Measurements from ENCODE around the gene CAMTA1.

The CAMTA1 gene

DNA sequence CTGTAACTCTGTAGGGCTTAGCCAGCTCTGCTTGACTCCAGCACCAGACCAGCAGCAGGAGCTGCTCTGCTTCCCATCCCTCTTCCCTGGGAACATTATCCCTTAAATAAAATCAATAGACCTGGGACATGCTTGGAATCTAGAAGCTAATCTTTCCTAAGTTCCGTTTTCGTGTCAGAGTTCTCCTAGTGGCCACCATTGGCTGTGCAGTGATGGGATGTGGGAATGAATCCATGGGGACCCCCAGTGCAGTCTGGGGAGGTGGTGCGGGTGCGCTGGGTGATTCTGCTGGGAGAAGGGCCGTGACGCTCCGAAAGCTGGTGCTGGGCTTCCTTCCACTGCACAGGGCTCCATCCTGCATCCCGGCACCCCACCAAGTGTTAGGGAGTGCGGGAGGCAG, 202.7 kb downstream of the CAMTA1 start:
- DNase-seq = no peak

- no peak for DNase-seq
These were observed 203.5 kb downstream of the CAMTA1 start for GRCh38 chr1:6988796-6989195.

DNA sequence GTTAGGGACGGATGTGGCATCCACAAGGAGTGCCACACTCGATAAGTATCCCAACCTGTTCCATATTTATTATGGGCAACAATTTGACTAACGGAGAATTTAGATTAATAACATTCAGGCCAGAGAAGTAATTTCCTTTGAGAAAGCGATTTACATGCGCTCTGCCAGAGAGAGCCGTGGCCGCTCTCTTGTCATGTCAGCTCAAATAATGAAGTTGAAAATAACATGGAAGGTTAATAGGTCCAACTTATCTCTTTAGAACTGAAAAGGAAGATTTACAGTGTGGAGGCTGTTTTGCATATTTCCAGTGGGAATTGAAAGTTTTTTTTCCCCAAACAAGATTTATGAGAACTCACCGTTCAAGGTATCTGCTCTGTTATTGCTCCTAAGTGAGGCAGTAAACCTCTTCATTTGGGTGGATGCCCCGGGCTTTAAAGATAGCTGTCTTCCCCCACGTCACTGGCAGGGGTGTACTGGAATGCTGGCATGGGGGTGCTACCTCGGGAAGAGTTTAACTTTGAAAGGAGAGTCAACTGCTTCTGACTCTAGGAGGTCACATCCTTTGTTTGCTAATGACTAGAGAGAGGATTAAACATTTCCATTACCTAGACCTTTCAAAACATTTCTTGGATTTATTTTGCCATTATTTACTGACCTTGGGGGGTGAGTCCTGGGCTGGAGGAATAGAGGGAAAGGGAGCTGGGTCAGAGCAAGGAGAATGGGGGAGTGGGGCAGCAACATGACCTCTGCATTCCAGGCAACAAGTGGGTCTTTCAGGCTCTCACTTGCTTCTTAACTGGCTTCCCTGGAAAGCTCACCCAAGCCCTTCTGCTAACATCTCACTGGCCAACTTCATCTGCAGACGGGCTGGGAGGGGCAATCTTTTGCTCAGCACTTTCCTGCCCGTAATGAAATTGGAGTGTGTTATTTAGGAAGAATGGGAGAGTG, 204.2 kb downstream of the CAMTA1 start:
- no peak for DNase-seq

GRCh38 chr1:6991266-6991665, 206.0 kb downstream of the CAMTA1 start:
- no peak for DNase-seq

- no peak for DNase-seq
These were observed 210.5 kb downstream of the CAMTA1 start for GRCh38 chr1:6995789-6996188.

DNA sequence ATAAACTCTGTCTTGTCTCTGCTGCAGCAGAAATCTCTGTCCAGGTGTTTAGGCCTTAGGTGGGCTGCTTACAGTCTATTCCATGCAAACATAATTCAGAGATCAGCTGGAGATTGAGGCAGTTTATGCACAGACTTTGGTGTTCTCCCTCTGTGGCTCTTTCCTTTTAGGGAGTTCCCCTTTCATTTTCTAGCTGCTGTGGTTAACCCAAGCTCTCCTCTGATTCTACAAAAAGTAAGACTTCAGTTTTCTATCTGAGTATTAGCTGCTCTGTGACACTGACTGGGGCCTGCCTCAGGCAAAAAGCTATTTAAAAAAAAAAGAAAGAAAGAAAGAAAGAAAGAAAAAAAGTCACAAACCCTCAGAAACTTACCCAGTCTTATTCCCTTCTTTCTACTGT, 211.1 kb downstream of the CAMTA1 start:
- no peak for DNase-seq

- DNase-seq = no peak
These were observed 211.6 kb downstream of the CAMTA1 start for GRCh38 chr1:6996866-6997265.

GRCh38 chr1:6998267-6998666, 213.0 kb downstream of the CAMTA1 start:
- no peak for DNase-seq

DNA sequence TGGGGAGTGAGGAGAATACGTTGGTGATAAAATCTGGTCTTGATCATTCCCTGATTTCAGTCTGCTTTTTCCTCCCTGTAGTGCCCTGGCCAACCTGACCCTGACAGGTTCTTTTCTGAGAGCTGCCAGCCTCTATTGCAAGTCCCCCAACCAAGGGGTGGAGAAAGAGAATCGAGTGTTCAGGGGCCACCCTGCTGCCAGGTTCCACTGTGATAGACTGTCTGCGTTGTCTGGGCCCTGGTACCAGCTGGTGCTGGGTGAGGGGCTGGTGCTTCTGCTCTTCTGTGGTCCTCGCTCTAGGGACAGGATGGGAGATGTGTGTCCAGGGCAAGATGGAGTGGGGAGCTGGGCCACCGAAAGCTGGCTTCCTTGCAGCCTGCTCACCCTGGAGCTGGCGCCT, 214.6 kb downstream of the CAMTA1 start:
- no peak for DNase-seq

DNA sequence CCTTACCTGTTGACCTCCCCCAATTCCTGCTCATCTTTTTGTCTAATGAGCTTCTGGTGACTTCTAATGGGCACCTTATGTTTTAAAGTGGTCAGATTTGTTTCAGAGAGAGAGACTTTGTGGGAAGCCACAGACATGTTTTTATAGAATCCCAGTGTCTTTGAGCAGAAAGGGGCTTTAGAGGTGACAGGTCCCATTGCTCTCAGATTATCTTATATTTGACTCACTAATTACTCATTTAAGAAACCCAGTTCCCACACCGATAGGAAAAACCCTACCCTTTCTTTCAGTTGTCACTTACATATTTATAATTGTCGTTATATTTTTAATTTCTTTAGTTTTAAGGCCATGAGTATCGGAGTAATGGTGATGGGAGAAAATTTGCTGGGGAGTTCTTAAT, 215.5 kb downstream of the CAMTA1 start:
- DNase-seq = no peak

GRCh38 chr1:7002728-7003127, 217.5 kb downstream of the CAMTA1 start:
- DNase-seq = no peak

DNA sequence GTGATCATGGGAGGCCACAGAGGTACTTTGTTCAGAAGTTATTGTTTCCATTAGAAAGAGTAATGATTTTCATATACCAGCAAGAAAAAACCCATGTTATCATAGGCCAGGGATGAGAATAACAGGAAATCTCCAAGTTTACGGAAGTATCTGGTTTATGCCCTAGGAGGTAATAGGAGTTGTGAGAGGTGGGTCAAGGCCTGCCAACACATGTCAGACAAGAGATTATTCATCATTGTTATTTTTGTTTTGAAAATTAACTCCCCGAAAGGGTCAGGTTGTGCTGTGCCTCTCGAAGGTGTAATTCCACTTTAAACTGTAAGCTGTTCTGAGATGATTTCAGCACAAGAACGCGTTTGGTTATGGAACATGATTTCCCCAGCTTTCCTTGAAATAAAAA, 218.4 kb downstream of the CAMTA1 start:
- DNase-seq = no peak

DNA sequence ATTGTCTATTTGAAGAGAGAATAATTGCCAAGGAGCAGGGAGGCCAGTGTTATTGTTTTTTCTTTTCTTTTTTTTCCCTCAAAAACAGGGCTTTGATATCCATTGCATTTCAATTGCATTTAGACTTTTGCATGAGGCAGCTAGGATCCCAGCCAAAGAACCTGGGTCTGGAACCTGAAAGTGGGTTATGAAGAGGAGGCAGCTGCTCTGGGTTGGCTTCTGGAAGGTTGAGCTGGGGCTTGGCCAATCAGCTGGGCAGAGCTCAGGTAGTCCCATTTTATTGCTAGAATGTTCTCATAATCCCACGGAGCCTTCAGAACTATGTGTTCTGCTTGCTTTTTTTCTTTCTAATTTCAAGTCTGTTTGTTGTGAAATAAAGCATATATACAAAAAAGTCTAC, 218.9 kb downstream of the CAMTA1 start:
- no peak for DNase-seq

DNA sequence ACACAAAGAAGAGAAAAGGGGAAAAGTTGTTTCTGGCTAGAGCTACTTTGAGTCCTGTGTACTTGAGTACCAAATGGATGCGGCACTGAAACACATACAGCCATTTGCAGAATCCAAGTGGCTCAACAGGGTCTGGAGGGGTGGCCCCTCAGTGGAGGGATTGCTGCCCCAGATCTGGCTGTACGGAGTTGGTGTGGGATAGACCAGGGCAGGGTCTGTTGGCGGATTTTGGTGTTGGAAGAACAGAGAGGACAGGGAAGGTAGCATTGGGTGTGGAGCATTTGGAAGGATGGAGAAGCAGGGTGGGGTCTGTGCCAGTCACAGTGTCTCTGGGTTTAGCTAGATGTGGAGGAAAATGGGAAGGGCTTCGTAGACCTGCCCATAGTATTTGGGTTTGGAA, 220.5 kb downstream of the CAMTA1 start:
- no peak for DNase-seq

GRCh38 chr1:7006996-7007871, 222.0 kb downstream of the CAMTA1 start:
- no peak for DNase-seq

DNA sequence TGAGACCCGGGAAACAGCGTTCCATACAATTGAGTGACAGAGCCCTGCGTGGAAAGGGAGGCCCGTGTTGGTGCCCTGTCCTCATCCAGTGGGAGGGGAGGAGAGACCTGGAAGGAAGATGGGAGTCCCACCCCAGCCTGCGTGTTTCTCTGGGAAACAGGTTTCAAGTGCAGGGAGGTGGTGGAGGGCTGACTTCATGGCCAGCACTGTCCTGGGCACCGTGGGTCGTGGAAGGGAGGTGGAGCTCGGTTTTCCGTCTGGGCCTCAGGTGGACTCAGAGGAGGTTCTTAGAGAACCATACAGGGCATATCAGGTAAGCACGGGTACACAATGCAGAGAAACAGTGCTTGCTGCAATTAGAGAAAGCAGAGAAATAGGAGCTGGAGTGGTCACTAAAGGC, 222.6 kb downstream of the CAMTA1 start:
- DNase-seq = no peak

DNA sequence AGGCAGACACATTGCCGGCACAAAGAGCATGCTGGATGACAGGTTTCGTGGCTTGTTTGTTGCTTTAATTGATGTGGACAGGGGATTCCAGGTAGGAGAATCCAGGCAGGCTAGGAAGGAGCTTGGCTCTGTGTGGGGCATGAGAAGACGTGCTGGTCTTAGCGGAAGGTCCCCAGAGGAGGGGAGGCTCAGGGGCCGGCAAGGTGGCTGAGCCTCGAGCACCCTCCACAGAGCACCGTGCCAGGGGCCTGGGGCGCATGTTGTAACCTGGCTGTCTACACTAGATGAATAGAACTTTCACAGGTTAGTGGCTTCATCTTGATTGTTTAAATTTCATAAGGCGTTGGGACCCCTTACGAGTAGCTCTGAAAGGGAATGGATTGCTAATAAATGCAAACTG, 223.1 kb downstream of the CAMTA1 start:
- no peak for DNase-seq

DNA sequence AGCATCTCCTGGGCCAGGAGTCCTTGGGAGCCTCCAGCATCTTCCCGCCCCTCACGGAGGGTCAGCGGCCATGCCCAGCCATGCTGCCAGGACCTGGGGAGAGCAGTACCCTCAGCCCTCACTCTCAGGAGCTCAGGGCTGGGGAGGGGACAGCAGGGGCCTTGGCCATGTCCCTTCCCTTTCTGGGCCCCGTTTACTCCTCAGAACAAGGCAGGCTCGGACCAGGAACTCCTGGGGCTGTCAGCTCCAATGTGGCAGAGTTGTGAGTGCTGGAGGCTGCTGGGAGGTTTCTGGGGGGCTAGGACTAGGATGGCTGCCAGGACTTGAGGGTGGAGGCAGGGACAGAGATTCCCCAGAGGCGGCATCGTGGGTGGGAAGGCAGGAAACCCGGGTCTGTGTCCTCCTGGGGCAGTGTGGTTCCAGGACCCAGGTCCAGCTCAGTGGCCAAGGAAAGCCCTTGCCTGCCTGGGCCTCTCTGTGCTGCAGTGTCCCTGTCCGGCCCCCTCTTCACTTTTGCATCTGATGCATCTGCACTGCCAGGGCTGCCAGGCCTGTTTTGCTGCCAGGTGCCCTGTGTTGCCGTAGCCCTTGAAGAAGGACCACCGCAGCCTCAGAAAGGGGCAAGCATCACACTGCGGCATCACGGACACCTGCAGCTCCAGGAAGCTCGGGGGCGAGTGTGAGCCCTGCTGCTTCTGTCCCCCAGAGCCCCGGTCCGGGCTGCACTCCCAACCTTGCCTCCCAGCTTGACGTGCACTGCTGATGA, 223.9 kb downstream of the CAMTA1 start:
- DNase-seq = no peak

DNA sequence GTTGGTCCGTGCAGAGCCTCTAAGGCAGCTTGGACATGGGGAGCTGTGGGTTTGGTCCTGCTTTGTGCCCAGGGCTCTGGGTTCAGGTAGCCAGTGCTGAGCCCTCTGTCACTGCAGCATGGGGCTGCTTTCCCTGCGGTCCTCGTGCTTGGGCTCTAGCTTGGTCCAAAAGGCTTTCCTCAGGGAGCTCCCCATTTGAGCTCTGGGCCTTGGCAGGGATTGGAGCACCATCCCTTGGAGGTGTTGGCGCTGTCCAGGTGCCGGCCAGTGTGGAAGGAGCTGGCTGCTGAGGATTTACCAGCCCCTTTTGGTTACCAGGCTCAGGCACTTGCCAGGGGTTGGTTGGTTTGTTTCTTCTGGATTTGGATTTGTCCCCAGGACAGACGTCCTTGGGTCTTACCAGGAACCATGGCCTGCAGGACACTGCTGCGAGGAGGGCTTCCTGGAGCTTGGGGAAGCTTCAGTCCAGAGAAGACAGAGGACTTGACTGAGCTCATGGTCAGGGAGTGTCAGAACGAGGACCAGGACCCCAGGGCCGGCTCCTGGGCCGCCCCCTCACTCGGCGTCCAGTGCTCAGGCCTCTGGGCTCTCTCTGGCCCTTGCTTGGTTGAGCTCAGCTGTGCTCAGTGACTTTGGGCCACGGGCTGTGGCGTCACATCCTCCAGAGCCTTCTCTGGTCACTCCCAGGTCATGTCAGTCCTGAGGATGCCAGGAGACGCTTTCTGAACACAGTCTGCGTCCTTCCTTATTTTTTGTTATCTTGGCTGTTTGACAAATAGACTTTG, 224.7 kb downstream of the CAMTA1 start:
- DNase-seq = no peak

- no peak for DNase-seq
These were observed 225.4 kb downstream of the CAMTA1 start for GRCh38 chr1:7010534-7011200.

GRCh38 chr1:7011826-7012225, 226.6 kb downstream of the CAMTA1 start:
- no peak for DNase-seq

GRCh38 chr1:7012461-7012924, 227.2 kb downstream of the CAMTA1 start:
- no peak for DNase-seq

All from NCI-H187 treated with DMSO at 0.1 percent for 48 hours (cell line).